Right cardiac atrium (tissue), 5 donors: Measurements from ENCODE around the gene SLC39A3. TPM values are rescaled to one million over a fixed set of nuclear protein-coding genes. Genes with fewer than 3 reads are reported as not detected.

Source experiments
- ATAC-seq, 2 donors: fragments of 200-7000 bp; cut with Tn5 transposase; one replicate each; pipeline versions ENCODE4 v1.8.0 to v1.9.1; 2020; ENCODE audit warnings: moderate library complexity in 2 of 2, mild to moderate bottlenecking in 1 of 2
- DNase-seq, 3 donors: peaks; one replicate each; pipeline ENCODE4 v3.0.0-alpha.2; 2020
- H3K27ac ChIP-seq: one replicate; pipeline ENCODE4 v1.5.1; 2013; ENCODE audit warnings: mild to moderate bottlenecking, low read length, control low read depth, moderate library complexity
- H3K27me3 ChIP-seq: one replicate; pipeline ENCODE4 v1.6.1; 2013; ENCODE audit not compliant: control insufficient read depth, insufficient read depth
- H3K4me1 ChIP-seq: one replicate; pipeline ENCODE4 v1.6.1; 2013; ENCODE audit warnings: low read length; ENCODE audit not compliant: control insufficient read depth, insufficient read depth
- H3K4me3 ChIP-seq: one replicate; pipeline ENCODE4 v1.5.1; 2013; ENCODE audit warnings: low read length, control low read depth
- H3K9me3 ChIP-seq: one replicate; pipeline ENCODE4 v1.6.1; 2013; ENCODE audit warnings: low read length; ENCODE audit not compliant: control insufficient read depth
- WGBS: extraction: QIAGEN DNeasy Blood & Tissue Kit; methylation state at CpG from one replicate; pipeline ENCODE4 v1.1.7; 2013; 5-methylcytosine and 5-hydroxymethylcytosine counted together
- intact Hi-C, 4 donors: fragments of 100-400 bp; cut with DNase I; formaldehyde crosslinking; loops; one replicate each; pipeline versions ENCODE4 v1.11.0 to v1.14.0; 2022 to 2023
- long read RNA-seq, 4 donors: library from polyadenylated mRNA; unstranded; transcript quantifications; one replicate each; pipeline ENCODE4 v2.0.0, GENCODE V29; 2020 to 2021
- polyA plus RNA-seq: library from polyadenylated mRNA; stranded (reverse); fragments of 200-250 nt; gene quantifications from one replicate; pipeline ENCODE4 v1.2.3, GENCODE V29; 2013
- total RNA-seq, 4 donors: library from RNA; stranded (reverse); fragmentation: NEBNext Ultra II Directional; extraction: Animal tissue kit (Norgen Biotek cat#: 25700); gene quantifications; one replicate each; pipeline ENCODE4 v1.2.1, GENCODE V29; 2021
- donor health status: healthy with polysubstance abuse.
- donor health status: DM: no; HTN: yes; CAD: no.
- donor health status: DM: no; HTN: no; CAD: no.
- donor health status: DM: no; HTN: yes; CAD: no; lungs with severe emphysema.
- donor health status: DM: yes; HTN: yes; CAD: no.

Gene SLC39A3, protein sequence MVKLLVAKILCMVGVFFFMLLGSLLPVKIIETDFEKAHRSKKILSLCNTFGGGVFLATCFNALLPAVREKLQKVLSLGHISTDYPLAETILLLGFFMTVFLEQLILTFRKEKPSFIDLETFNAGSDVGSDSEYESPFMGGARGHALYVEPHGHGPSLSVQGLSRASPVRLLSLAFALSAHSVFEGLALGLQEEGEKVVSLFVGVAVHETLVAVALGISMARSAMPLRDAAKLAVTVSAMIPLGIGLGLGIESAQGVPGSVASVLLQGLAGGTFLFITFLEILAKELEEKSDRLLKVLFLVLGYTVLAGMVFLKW
- total RNA-seq (10 to 100 TPM; 19.9 to 25.5 (median 23.4) TPM), polyA plus RNA-seq (29.3 TPM)
- long read RNA-seq, donor 1, transcript SLC39A3-201 (3 exons, 1,502 nt), result major isoform, 64 of 78 reads
- long read RNA-seq, donor 1, partial matches to known transcripts, result 9 of 78 reads
- long read RNA-seq, donor 1, other reads (novel, unspliced or antisense), result 2 of 78 reads
- long read RNA-seq, donor 2, transcript SLC39A3-201 (3 exons, 1,502 nt), result major isoform, 47 of 58 reads
- long read RNA-seq, donor 2, partial matches to known transcripts, result 5 of 58 reads
- long read RNA-seq, donor 2, other reads (novel, unspliced or antisense), result 5 of 58 reads
- long read RNA-seq, donor 3, transcript SLC39A3-202 (2 exons, 2,940 nt), result minor isoform, 6 of 187 reads
- long read RNA-seq, donor 3, transcript SLC39A3-201 (3 exons, 1,502 nt), result major isoform, 160 of 187 reads
- long read RNA-seq, donor 3, partial matches to known transcripts, result 17 of 187 reads
- long read RNA-seq, donor 3, other reads (novel, unspliced or antisense), result 3 of 187 reads
- long read RNA-seq, donor 4, transcript SLC39A3-201 (3 exons, 1,502 nt), result major isoform, 40 of 47 reads
- long read RNA-seq, donor 4, partial matches to known transcripts, result 5 of 47 reads
- long read RNA-seq, donor 4, other reads (novel, unspliced or antisense), result 1 of 47 reads

DNA sequence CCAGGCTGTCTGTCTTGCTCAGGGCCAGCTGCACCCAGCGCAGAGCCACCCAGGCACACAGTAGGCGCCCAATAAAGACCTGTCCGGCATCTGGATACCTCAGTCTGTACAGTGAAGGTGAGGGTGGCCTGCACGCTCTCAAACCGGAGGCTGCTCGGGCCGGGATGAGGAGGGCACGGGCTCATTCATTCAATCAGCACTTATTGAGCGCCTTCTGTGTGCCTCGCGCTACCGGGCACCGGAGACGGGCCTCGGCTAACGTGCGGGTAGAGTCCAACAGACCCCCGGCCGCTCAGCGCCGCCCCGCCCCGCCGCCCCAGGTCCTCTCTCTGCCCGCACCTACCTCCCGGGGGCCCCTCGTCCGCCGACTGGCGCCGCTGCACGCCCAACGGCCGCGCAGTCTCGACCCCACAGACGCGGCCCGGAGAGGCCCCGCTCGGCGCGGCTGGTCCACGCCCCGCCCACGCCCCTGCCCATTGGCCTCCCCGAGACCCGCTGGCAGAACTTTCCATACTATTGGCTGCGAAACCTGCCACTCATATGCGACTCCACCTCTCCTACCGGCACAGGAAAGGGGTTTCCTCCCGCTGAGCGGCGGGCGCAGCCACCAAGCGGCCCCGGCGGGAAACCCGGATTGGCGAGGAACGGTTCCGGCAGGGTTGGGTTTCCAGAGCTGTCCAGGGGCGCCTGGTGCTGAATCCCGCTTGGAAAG is at the start of gene SLC39A3:
Gene SLC39A3 (minus strand): TSS at position 416 of the 712 bp plus-strand sequence. CDS start 2,760 bp downstream, outside the sequence.
- no peak within 1 kb of the TSS for H3K27ac ChIP-seq
- intact Hi-C loops, result loop anchor here in 2 of 4 donors (10.0 kb wide), 2 partner anchors 85 to 195 kb away; no protein-coding TSS in a partner anchor
- no peaks in the 10 kb centered on the region for H3K9me3 ChIP-seq
- WGBS, result under 1% methylated on average over 64 of the region's 64 CpGs
- H3K27me3 ChIP-seq, result no peaks in the 10 kb centered on the region
- H3K4me3 ChIP-seq, result peak within 1 kb of the TSS; percentile 93
- peaks cover 3% of the 10 kb centered on the region for H3K4me1 ChIP-seq
- ATAC-seq (peak; percentile 100), DNase-seq (peak; percentile 98 to 99 (median 99))

DNA sequence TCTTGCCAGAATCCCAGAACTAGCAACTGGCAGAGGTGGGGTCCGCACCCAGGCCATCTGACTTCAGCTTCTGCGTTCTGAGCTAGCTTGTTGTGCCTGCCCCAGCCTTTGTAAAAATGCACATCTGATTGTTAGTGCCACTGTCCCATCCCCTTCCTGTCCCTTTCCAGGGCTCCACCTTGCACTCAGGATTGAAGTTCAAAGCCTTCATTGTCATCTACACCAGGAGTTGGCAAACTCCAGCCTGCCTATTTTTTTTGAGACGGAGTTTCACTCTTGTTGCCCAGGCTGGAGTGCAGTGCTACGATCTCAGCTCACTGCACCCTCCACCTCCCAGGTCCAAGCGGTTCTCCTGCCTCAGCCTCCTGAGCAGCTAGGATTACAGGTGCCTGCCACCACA is 48.4 kb upstream of the SLC39A3 start:
- intact Hi-C loops, result no loop called here
- Histone ChIP-seq H3K4me1 (peaks cover 3% of the 10 kb centered on the region), H3K27me3 (no peaks in the 10 kb centered on the region), H3K4me3 (no peak overlapping the region), H3K27ac (no peak overlapping the region), H3K9me3 (no peaks in the 10 kb centered on the region)
- DNase-seq (no peak), ATAC-seq (no peak)
- 92% methylated on average over 5 of the region's 5 CpGs for WGBS

DNA sequence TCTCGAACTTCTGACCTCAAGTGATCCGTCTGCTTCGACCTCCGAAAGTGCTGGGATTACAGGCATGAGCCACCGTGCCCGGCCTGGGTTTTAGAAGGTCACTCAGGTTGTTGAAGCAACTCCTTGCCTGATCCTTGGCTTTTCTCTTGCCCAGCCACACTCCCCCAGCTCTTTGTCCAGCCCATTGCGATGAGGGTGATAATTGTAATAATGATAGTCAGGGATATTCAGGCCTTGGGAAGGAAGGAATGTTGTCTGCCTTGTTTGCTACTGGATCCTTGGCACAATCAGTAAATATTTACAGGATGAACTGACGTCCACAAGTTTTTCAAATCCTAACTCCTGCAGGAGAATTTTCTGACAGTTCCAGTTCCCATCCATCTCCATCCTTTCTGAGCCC is 47.3 kb upstream of the SLC39A3 start:
- 88% methylated on average over 8 of the region's 8 CpGs for WGBS
- intact Hi-C loops, result no loop called here

DNA sequence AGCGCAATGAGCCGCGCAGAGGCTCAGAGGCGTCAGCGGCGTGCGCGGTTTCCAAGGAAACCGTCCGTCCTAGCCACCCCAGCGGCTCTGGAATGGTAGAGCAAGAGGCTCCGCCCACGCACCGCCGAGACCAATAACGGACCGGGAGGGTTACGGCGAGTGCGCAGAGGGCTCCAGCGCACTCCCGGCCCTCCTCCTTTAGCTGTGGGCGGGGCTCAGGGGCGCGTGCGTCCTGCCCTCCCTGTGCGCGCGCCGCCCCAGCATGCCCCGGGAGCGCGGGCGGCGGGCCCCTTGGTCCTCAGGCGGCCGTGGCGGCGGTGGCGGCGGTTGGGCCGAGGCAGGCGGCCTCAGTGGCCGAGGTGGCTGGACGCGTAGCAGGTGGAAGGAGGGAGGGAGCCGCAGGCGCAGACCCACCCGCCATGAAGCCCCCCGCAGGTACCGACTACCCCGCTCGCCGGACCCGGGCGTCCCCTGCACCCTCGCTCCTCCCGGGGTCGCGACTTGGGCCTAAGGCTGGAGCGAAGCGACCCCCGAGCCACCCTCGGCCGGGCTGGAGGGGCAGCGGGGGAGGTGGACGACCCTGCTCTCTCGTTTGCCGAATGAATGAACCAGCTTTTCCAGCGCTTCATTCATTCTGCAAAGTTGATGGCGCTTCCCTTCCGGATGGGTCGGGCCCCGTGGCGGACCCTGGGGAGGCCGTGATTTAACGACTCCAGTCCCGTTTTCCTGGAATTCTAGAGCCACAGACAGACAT is 45.6 kb upstream of the SLC39A3 start, which contains the start of gene THOP1:
Gene THOP1 (plus strand): TSS at position 260 of the 754 bp plus-strand sequence. CDS start 160 bp downstream, at position 420.
- H3K9me3 ChIP-seq, result no peaks in the 10 kb centered on the region
- peak; percentile 100 for DNase-seq
- peak within 1 kb of the TSS; percentile 40 for H3K27ac ChIP-seq
- under 1% methylated on average over 74 of the region's 78 CpGs for WGBS
- peaks cover 3% of the 10 kb centered on the region for H3K4me1 ChIP-seq
- no peaks in the 10 kb centered on the region for H3K27me3 ChIP-seq
- peak; percentile 94 to 95 for ATAC-seq
- intact Hi-C loops, result no loop called here
- H3K4me3 ChIP-seq, result peak within 1 kb of the TSS; percentile 74

More for the DNA sequence above, 47.3 kb upstream of the SLC39A3 start:
- Histone ChIP-seq H3K27ac (no peak overlapping the region), H3K4me1 (peaks cover 3% of the 10 kb centered on the region), H3K9me3 (no peaks in the 10 kb centered on the region), H3K4me3 (no peak overlapping the region), H3K27me3 (no peaks in the 10 kb centered on the region)
- peak in 1 of 3 donors; percentile 32 for DNase-seq
- no peak for ATAC-seq

DNA sequence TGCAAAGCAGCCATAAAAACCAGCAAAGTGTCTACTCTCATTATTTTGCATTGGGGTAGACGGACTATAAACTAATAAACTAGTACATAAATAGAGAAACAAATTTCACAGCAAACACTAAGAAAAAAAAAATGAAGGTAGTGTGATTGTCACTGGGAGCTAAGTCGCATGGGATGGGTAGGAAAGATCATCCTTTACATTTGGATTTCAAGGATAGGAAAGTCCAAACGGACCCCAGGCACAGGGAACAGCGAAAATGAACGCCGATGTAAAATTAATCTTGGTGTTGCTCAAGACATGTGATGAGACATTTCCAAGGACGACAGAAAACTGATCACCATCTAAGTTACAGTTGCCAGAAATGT is 43.9 kb upstream of the SLC39A3 start:
- ATAC-seq, result no peak
- Histone ChIP-seq H3K4me1 (peaks cover 5% of the 10 kb centered on the region), H3K4me3 (no peak overlapping the region), H3K27ac (peak overlapping the region; percentile 44), H3K27me3 (no peaks in the 10 kb centered on the region), H3K9me3 (no peaks in the 10 kb centered on the region)
- 75% methylated on average over 7 of the region's 7 CpGs for WGBS
- intact Hi-C loops, result no loop called here
- DNase-seq, result no peak

DNA sequence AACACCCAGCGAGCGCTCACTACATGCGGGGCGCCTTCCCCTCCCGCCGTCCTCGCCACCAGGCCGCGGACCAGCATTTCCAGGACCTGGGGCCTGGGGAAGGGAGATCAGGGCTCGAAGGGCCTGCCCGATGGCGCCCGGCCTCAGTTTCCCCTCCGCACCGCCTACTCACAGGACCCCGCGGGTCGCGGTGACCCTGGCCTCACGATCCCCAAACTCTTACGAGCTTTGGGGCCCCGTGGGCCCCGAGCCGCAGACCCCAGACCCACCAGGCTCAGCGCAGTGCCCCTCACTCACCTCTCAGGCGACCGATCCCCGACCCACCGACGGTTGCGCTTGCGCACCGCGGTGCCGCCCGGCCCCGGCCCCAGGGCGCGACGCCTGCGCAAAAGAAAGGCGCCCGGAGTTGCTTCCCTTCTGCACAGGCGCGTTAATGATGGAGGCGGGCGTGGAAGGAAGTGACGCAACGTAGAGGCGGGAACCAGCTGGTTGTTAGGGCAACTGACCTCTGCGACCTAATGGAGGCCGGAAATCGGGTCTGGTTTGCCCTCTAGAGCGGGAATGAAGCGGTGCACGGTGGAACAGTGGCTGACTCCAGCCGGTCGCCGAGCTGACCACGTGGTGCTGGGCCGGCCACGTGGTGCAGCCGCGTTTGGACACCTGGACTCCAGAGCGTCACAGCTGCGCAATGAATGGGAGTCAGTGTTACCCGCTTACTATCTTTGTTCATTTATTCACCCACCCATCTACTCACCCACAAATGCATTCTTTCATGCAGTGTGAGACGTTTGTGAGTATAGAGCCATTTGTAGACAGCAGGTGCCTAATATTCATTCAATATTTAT is 43.3 kb upstream of the SLC39A3 start, which contains the start of gene SGTA:
Gene SGTA (minus strand): TSS at position 338 of the 845 bp plus-strand sequence. CDS start 14,205 bp downstream, outside the sequence.
- under 1% methylated on average over 68 of the region's 68 CpGs for WGBS
- no peaks in the 10 kb centered on the region for H3K27me3 ChIP-seq
- peak within 1 kb of the TSS; percentile 92 for H3K4me3 ChIP-seq
- peak within 1 kb of the TSS; percentile 79 for H3K27ac ChIP-seq
- no peaks in the 10 kb centered on the region for H3K9me3 ChIP-seq
- H3K4me1 ChIP-seq, result peaks cover 5% of the 10 kb centered on the region
- intact Hi-C loops, result no loop called here
- ATAC-seq (peak; percentile 91 to 93), DNase-seq (peak; percentile 98 to 99 (median 98))

DNA sequence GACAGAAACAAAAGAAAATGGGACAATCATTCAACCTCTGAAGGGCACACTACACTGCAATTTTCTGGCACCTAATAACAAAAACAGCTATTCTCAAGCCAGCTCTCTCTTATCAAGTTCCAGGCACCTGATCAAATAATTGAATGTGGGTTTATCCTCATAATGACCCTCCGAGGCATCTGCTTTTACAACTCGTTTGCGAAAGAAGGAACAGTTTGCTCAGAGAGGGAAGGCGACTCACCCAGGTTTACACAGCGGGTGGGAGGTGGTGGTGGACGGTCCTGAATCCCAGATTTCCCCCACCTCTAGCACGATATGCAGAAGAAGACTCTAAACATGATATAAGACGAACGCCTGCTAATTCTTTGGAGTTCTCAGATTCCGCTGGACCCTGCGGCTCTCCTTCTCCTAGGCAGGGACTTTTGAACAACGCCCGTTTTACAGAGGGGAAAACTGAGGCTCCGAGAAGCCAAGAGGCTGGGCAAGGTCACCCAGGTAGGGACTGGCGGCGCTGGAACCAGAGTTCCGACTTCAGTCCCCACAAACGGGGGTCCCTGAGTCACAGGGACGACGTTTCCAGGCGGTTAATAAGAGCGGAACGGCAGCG is 42.6 kb upstream of the SLC39A3 start:
- H3K4me1 ChIP-seq, result peaks cover 5% of the 10 kb centered on the region
- ATAC-seq (no peak), DNase-seq (no peak)
- H3K9me3 ChIP-seq, result no peaks in the 10 kb centered on the region
- 2% methylated on average over 24 of the region's 24 CpGs for WGBS
- peak overlapping the region; percentile 79 for H3K27ac ChIP-seq
- H3K4me3 ChIP-seq, result peak overlapping the region; percentile 92
- intact Hi-C loops, result no loop called here
- H3K27me3 ChIP-seq, result no peaks in the 10 kb centered on the region

DNA sequence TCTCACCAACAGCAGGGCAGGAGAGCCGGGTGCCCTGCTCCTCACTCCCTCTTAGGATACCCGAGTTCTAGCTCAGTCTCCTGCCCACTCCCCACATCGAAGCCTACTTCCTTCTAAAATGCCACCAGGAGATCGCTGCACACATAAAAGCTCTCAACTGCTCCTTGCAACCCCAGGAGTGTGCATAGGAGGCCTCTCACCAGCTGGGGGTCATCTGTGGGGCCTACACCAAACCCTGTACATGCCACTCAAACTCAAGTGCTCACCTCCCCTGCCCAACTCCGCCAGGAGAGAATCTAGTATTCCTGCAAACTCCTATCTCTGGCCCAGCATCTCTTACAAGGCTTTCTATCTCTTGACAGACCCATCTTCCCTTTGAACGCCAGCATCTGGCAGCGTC is 40.5 kb upstream of the SLC39A3 start:
- intact Hi-C loops, result no loop called here
- H3K9me3 ChIP-seq, result no peaks in the 10 kb centered on the region
- H3K4me1 ChIP-seq, result peaks cover 2% of the 10 kb centered on the region
- no peak overlapping the region for H3K27ac ChIP-seq
- 86% methylated on average over 7 of the region's 7 CpGs for WGBS
- peak in 1 of 3 donors; percentile 9 for DNase-seq
- ATAC-seq, result no peak
- H3K27me3 ChIP-seq, result no peaks in the 10 kb centered on the region
- no peak overlapping the region for H3K4me3 ChIP-seq

DNA sequence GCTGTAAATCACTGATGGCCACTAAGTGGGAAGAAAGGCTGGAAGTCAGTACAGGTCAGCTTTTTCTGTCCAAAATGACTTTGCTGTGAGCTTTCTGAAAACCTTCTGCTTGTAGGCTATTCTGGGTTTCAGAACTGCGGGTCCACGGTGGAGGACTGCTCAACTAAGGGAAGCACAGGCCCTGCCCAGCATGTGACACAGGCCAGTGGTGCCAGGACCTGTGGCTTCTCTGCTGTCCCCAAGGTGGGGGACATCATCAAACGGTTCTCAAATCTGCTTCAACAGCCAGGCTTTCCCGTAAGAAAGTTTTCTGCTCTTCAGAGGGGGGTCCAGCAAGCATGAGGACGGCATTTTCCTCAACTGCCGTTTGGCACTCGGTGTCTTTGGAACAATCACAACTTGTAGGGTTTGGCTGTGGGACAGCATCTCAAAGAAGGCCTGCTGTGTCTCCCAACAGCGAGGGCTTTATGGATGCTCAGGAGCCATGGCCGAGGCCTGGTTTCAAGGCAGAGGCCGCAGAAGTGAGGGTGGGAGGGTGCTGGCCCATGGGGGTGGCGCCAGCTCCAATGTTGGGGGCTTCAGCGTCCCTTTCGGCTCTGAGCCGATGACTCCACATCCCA is 39.4 kb upstream of the SLC39A3 start:
- intact Hi-C loops, result no loop called here
- no peak overlapping the region for H3K4me3 ChIP-seq
- no peaks in the 10 kb centered on the region for H3K27me3 ChIP-seq
- peaks cover 9% of the 10 kb centered on the region for H3K4me1 ChIP-seq
- ATAC-seq, result no peak
- DNase-seq, result peak in 2 of 3 donors; percentile 43 to 51
- H3K27ac ChIP-seq, result peak overlapping the region; percentile 9
- no peaks in the 10 kb centered on the region for H3K9me3 ChIP-seq
- 63% methylated on average over 14 of the region's 14 CpGs for WGBS
